ENCODE measurements around the gene ODF2.

DNA sequence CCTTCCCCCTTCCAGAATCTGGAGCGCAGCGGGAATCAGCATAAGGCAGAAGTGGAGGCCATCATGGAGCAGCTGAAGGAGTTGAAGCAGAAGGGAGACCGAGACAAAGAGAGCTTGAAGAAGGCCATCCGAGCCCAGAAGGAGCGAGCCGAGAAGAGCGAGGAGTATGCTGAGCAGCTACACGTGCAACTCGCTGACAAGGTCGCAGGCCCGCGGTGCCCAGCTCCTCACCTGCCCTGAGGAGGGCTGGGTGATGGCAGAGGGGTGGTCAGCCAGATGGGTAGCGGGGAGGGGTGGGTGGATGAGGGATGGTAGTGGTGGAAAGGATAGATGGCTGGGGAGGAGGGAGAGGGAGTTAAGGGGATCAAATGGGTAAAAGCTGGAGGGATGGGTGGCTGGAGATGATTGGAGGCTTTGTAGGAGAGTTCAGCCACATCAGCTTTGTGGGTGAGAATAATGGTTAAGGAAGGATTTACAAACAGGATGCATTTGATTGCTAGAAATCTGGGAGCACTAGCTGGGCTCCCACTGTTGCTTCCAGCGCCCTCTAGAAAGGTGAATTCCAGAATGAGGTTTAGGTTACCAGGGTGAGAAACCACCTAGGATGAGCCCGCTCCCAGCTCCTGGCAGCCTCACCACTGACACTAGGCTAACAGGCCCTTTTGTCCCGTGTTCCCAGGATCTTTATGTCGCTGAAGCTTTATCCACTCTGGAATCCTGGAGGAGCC lies 29.0 kb downstream of the ODF2 start:
- TF ChIP-seq, protein P1, sequence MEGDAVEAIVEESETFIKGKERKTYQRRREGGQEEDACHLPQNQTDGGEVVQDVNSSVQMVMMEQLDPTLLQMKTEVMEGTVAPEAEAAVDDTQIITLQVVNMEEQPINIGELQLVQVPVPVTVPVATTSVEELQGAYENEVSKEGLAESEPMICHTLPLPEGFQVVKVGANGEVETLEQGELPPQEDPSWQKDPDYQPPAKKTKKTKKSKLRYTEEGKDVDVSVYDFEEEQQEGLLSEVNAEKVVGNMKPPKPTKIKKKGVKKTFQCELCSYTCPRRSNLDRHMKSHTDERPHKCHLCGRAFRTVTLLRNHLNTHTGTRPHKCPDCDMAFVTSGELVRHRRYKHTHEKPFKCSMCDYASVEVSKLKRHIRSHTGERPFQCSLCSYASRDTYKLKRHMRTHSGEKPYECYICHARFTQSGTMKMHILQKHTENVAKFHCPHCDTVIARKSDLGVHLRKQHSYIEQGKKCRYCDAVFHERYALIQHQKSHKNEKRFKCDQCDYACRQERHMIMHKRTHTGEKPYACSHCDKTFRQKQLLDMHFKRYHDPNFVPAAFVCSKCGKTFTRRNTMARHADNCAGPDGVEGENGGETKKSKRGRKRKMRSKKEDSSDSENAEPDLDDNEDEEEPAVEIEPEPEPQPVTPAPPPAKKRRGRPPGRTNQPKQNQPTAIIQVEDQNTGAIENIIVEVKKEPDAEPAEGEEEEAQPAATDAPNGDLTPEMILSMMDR (IDR thresholded peaks at IDR 0.05): no peak
- TF ChIP-seq POLR2A (IDR thresholded peaks at IDR 0.05): no peak

Data from heart left ventricle (tissue), 13 donors.